Thyroid gland (tissue), 4 donors: ENCODE data around the gene GALNTL6. TPM values are rescaled to one million over a fixed set of nuclear protein-coding genes. Genes with fewer than 3 reads are reported as not detected.
"Not testable (repeated sequence)": the region's sequence is repeated elsewhere in the genome, so short reads cannot be mapped to it uniquely, and the experiment has no call there.

ENCODE experiments used
- DNase-seq, 2 donors: peaks; one replicate each; pipeline ENCODE4 v3.0.0-alpha.2; 2019
- H3K27ac ChIP-seq, 3 donors: fragments of 200-600 bp; sonication (generic); 1 replicate in 2 of 3; 2 replicates in 1 of 3; pipeline ENCODE4 v1.5.1; 2016 to 2019; ENCODE audit warnings: mild to moderate bottlenecking in 1 of 3, moderate library complexity in 1 of 3
- H3K27me3 ChIP-seq: fragments of 200-600 bp; sonication (generic); one replicate; pipeline ENCODE4 v1.5.1; 2019
- H3K36me3 ChIP-seq, 2 donors: fragments of 200-600 bp; sonication (generic); one replicate each; pipeline ENCODE4 v1.5.1; 2016 to 2019
- H3K4me1 ChIP-seq, 2 donors: fragments of 200-600 bp; sonication (generic); one replicate each; pipeline ENCODE4 v1.5.1; 2017 to 2019
- H3K4me3 ChIP-seq, 3 donors: fragments of 200-600 bp; sonication (generic); replicated peaks in 1 of 3; 1 replicate in 2 of 3; 2 replicates in 1 of 3; pipeline ENCODE4 v1.5.1; 2016; ENCODE audit warnings: mild to moderate bottlenecking in 1 of 3
- H3K9me3 ChIP-seq: fragments of 200-600 bp; sonication (generic); one replicate; pipeline ENCODE4 v1.5.1; 2017
- POLR2A ChIP-seq, 2 donors: fragments of 450-650 bp; IDR thresholded peaks; one replicate each; pipeline ENCODE4 v1.6.1; 2017; ENCODE audit warnings: antibody characterized with exemption in 2 of 2, mild to moderate bottlenecking in 2 of 2, moderate library complexity in 1 of 2
- WGBS, 2 donors: methylation state at CpG; one replicate each; pipeline ENCODE4 v1.1.5; 2017; 5-methylcytosine and 5-hydroxymethylcytosine counted together
- intact Hi-C: fragments of 100-400 bp; cut with DNase I; formaldehyde crosslinking; loops from one replicate; pipeline ENCODE4 v1.15.1; 2023
- total RNA-seq, 4 donors: library from RNA; depleted of rRNA; stranded (reverse); fragments of >200 nt; gene quantifications; one replicate each; pipeline ENCODE4 v1.2.3, GENCODE V29; 2016
- TF ChIP-seq, protein P1 (sequence below), 6 experiments: fragments of 200-600 bp in 3 of 6; fragments of 450-650 bp in 3 of 6; sonication (generic) in 3 of 6; IDR thresholded peaks; one replicate each; pipeline ENCODE4 v1.5.1; 2016 to 2019; ENCODE audit warnings: antibody characterized with exemption in 6 of 6, mild to moderate bottlenecking in 2 of 6, inconsistent platforms in 1 of 6, moderate library complexity in 1 of 6

The GALNTL6 gene
- total RNA-seq, 4 donors from 2014 or later: not detected

DNA sequence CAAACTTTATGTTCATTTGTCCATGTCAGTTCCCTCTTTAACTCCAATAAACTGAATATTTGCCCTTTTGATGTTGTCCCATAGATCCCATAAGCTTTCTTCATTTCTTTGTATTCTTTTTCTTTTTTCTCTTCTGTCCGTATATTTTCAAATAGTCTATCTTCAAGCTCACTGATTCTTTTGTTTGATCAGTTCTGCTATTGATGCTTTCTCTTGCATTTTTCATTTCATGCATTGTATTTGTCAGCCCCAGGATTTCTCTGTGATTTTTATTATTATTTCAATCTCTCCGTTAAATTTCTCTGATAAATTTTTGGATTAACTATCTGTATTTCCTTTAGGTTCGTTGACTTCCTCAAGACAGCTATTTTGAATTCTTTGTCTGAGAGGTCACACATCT is 1082.5 kb downstream of the GALNTL6 start:
- 92 to 97% methylated on average over 3 of the region's 3 CpGs for WGBS, 2 donors
- H3K4me1 ChIP-seq: no peaks in the 10 kb centered on the region
- TF ChIP-seq POLR2A (IDR thresholded peaks at IDR 0.05): no peak
- TF ChIP-seq, protein P1, sequence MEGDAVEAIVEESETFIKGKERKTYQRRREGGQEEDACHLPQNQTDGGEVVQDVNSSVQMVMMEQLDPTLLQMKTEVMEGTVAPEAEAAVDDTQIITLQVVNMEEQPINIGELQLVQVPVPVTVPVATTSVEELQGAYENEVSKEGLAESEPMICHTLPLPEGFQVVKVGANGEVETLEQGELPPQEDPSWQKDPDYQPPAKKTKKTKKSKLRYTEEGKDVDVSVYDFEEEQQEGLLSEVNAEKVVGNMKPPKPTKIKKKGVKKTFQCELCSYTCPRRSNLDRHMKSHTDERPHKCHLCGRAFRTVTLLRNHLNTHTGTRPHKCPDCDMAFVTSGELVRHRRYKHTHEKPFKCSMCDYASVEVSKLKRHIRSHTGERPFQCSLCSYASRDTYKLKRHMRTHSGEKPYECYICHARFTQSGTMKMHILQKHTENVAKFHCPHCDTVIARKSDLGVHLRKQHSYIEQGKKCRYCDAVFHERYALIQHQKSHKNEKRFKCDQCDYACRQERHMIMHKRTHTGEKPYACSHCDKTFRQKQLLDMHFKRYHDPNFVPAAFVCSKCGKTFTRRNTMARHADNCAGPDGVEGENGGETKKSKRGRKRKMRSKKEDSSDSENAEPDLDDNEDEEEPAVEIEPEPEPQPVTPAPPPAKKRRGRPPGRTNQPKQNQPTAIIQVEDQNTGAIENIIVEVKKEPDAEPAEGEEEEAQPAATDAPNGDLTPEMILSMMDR (IDR thresholded peaks at IDR 0.05): no peak
- H3K27ac ChIP-seq: no peak overlapping the region
- intact Hi-C loops: no loop called here
- no peak for DNase-seq
- H3K36me3 ChIP-seq: no peaks in the 10 kb centered on the region
- no peak overlapping the region for H3K4me3 ChIP-seq
- no peaks in the 10 kb centered on the region for H3K9me3 ChIP-seq
- H3K27me3 ChIP-seq: no peaks in the 10 kb centered on the region

DNA sequence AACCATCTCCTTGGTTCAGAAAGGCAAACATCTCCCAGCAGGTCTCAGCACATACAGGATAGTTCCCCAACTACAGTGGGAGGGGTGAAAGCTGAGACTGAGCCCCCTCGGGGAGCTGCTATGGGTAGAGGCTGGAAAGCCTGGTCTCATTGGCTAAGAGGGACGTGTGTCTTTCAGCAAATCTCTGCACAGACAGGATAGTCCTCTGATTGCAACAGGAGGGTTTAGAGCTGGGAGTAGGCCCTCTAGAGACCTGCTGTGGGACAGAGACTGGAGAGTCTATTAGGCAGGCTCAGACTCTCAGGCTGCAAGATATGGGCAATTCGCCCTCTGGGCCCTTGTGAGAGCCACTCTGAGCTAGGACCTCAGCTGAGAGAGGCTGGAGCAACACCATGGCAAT is 1083.8 kb downstream of the GALNTL6 start:
- Histone ChIP-seq H3K27ac (no peak overlapping the region), H3K4me1 (no peaks in the 10 kb centered on the region), H3K4me3 (no peak overlapping the region), H3K36me3 (no peaks in the 10 kb centered on the region), H3K27me3 (no peaks in the 10 kb centered on the region), H3K9me3 (no peaks in the 10 kb centered on the region)
- intact Hi-C loops: no loop called here
- WGBS, 2 donors: 87 to 97% methylated on average over 3 of the region's 3 CpGs
- TF ChIP-seq, protein P1 (IDR thresholded peaks at IDR 0.05): no peak
- no peak for DNase-seq

GRCh38 chr4:172898715-172899114 is 1085.5 kb downstream of the GALNTL6 start:
- H3K27me3 ChIP-seq: no peaks in the 10 kb centered on the region
- H3K9me3 ChIP-seq: no peaks in the 10 kb centered on the region
- no peak overlapping the region for H3K4me3 ChIP-seq
- H3K4me1 ChIP-seq: no peaks in the 10 kb centered on the region
- WGBS, 2 donors: 92 to 95% methylated on average over 2 of the region's 2 CpGs
- no peak for DNase-seq
- intact Hi-C loops: no loop called here
- no peak for TF ChIP-seq POLR2A (IDR thresholded peaks at IDR 0.05)
- TF ChIP-seq, protein P1 (IDR thresholded peaks at IDR 0.05): no peak
- H3K27ac ChIP-seq: no peak overlapping the region
- no peaks in the 10 kb centered on the region for H3K36me3 ChIP-seq

GRCh38 chr4:172899861-172900260 is 1086.7 kb downstream of the GALNTL6 start:
- no peaks in the 10 kb centered on the region for H3K4me1 ChIP-seq
- TF ChIP-seq, protein P1 (IDR thresholded peaks at IDR 0.05): no peak
- TF ChIP-seq POLR2A (IDR thresholded peaks at IDR 0.05): no peak
- no peaks in the 10 kb centered on the region for H3K36me3 ChIP-seq
- H3K27ac ChIP-seq: no peak overlapping the region
- H3K9me3 ChIP-seq: no peaks in the 10 kb centered on the region
- intact Hi-C loops: no loop called here
- H3K4me3 ChIP-seq: no peak overlapping the region
- no peak for DNase-seq
- H3K27me3 ChIP-seq: no peaks in the 10 kb centered on the region
- WGBS, 2 donors: 93 to 96% methylated on average over 4 of the region's 4 CpGs

- Histone ChIP-seq H3K4me1 (no peaks in the 10 kb centered on the region), H3K4me3 (no peak overlapping the region), H3K27me3 (no peaks in the 10 kb centered on the region), H3K27ac (no peak overlapping the region), H3K9me3 (no peaks in the 10 kb centered on the region), H3K36me3 (no peaks in the 10 kb centered on the region)
- no peak for DNase-seq
- TF ChIP-seq, protein P1 (IDR thresholded peaks at IDR 0.05): no peak
- no peak for TF ChIP-seq POLR2A (IDR thresholded peaks at IDR 0.05)
- 68 to 70% methylated on average over 4 of the region's 4 CpGs for WGBS, 2 donors
- intact Hi-C loops: no loop called here
Measured at GRCh38 chr4:172900900-172901299, 1087.7 kb downstream of the GALNTL6 start.

DNA sequence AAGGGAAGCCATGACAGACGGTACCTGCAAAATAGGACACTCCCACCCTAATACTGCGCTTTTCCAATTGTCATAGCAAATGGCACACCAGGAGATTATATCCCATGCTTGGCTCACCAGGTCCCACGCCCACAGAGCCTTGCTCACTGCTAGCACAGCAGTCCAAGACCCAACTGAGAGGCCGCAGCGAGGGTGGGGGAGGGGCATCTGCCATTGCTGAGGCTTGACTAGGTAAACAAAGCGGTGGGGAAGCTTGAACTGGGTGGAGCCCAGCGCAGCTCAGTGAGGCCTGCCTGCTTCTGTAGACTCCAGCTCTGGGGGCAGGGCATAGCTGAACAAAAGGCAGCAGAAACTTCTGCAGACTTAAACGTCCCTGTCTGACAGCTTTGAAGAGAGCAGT is 1099.3 kb downstream of the GALNTL6 start:
- H3K27ac ChIP-seq, H3K27me3 ChIP-seq, DNase-seq, intact Hi-C loops, H3K36me3 ChIP-seq, H3K4me1 ChIP-seq, H3K4me3 ChIP-seq, H3K9me3 ChIP-seq: not testable (repeated sequence)
- WGBS, 2 donors: 90 to 92% methylated on average over 8 of the region's 8 CpGs

- intact Hi-C loops, H3K4me1 ChIP-seq, H3K36me3 ChIP-seq, H3K9me3 ChIP-seq, H3K27ac ChIP-seq, DNase-seq, H3K27me3 ChIP-seq, H3K4me3 ChIP-seq: not testable (repeated sequence)
- WGBS, 2 donors: 89 to 94% methylated on average over 3 of the region's 3 CpGs
Measured at GRCh38 chr4:172917403-172917802, 1104.2 kb downstream of the GALNTL6 start.
